K562 (cell line): ENCODE data around the gene HDLBP. TPM values are rescaled to one million over a fixed set of nuclear protein-coding genes. Genes with fewer than 3 reads are reported as not detected.

ENCODE experiments used
- CBX5 ChIP-seq: IDR thresholded peaks from 2 replicates; pipeline ENCODE4 v1.6.1; 2014; ENCODE audit warnings: low read depth, borderline replicate concordance
- CC2D1A ChIP-seq: fragments of 450-650 bp; IDR thresholded peaks from 2 replicates; pipeline ENCODE4 v1.6.1; 2017; ENCODE audit warnings: mild to moderate bottlenecking
- CCNT2 ChIP-seq: IDR thresholded peaks from 2 replicates; pipeline ENCODE4 v1.6.1; 2011; ENCODE audit warnings: borderline replicate concordance, low read depth, mild to moderate bottlenecking, moderate library complexity, mixed read lengths, low read length; ENCODE audit not compliant: insufficient read length; ENCODE audit errors: extremely low read depth
- CEBPB ChIP-seq: fragments of 450-650 bp; IDR thresholded peaks from 2 replicates; pipeline ENCODE4 v1.6.1; 2016; ENCODE audit warnings: missing genetic modification characterization, missing compliant biosample characterization
- E2F4 ChIP-seq: sonication (generic); formaldehyde crosslinking; IDR thresholded peaks from 2 replicates; pipeline ENCODE4 v1.8.0; 2022; ENCODE audit warnings: mild to moderate bottlenecking, low read depth, missing genetic modification reagents
- ELF4 ChIP-seq: fragments of 450-650 bp; formaldehyde crosslinking; IDR thresholded peaks from 2 replicates; pipeline ENCODE4 v1.4.0; 2022; ENCODE audit warnings: missing genetic modification characterization
- FUS ChIP-seq: fragments of 200-400 bp; formaldehyde crosslinking; optimal IDR thresholded peaks from 2 replicates; pipeline ENCODE3; 2017; ENCODE audit warnings: low read depth, low read length
- JUND ChIP-seq, 2 experiments: IDR thresholded peaks; 2 replicates in 1 of 2; 3 replicates in 1 of 2; pipeline ENCODE4 v1.6.1; 2011; ENCODE audit warnings: borderline replicate concordance in 2 of 2, low read depth in 2 of 2, low read length in 2 of 2, improper control_type of control experiment in 1 of 2, missing biosample characterization in 1 of 2, missing genetic modification characterization in 1 of 2, missing genetic modification reagents in 1 of 2
- KAT8 ChIP-seq: fragments of 450-650 bp; IDR thresholded peaks from 2 replicates; pipeline ENCODE4 v1.6.1; 2016; ENCODE audit warnings: low read depth, mild to moderate bottlenecking
- KDM1A ChIP-seq, 2 experiments: fragments of 450-650 bp; IDR thresholded peaks; 2 replicates each; pipeline ENCODE4 v1.6.1; 2016; ENCODE audit warnings: mild to moderate bottlenecking in 2 of 2
- NONO ChIP-seq, 2 experiments: fragments of 200-400 bp in 1 of 2; fragments of 450-650 bp in 1 of 2; formaldehyde crosslinking in 1 of 2; IDR thresholded peaks; 2 replicates each; pipeline ENCODE4 v1.6.1; 2017; ENCODE audit warnings: low read depth in 2 of 2, mild to moderate bottlenecking in 2 of 2, moderate library complexity in 2 of 2, low read length in 1 of 2
- NRF1 ChIP-seq, 2 experiments: fragments of 450-650 bp; IDR thresholded peaks in 1 of 2; conservative IDR thresholded peaks in 1 of 2; 2 replicates each; pipeline ENCODE4 v1.6.1; 2014; ENCODE audit warnings: mild to moderate bottlenecking in 2 of 2
- PHF21A ChIP-seq: fragments of 450-650 bp; IDR thresholded peaks from 2 replicates; pipeline ENCODE4 v1.6.1; 2017; ENCODE audit warnings: low read depth, borderline replicate concordance
- POLR2A ChIP-seq: fragments of 450-650 bp; conservative IDR thresholded peaks from 2 replicates; pipeline ENCODE4 v1.6.1; 2016
- RCOR1 ChIP-seq, 2 experiments: IDR thresholded peaks; 2 replicates each; pipeline ENCODE4 v1.6.1; 2012; ENCODE audit warnings: low read depth in 2 of 2, low read length in 2 of 2, borderline replicate concordance in 1 of 2, improper control_type of control experiment in 1 of 2
- SMAD4 ChIP-seq: fragments of 250-450 bp; sonication (Bioruptor Pico); conservative IDR thresholded peaks from 2 replicates; pipeline ENCODE4 v1.8.0; 2021; ENCODE audit warnings: inconsistent platforms, mild to moderate bottlenecking, moderate library complexity
- TCF7 ChIP-seq: sonication (generic); IDR thresholded peaks from 2 replicates; pipeline ENCODE4 v1.6.1; 2016; ENCODE audit warnings: antibody characterized with exemption, borderline replicate concordance
- polyA plus RNA-seq, 8 experiments: library from polyadenylated mRNA; depleted of rRNA in 4 of 8; stranded (reverse) in 5 of 8; unstranded in 3 of 8; fragments of >200 nt; fragmentation: Nextera tagmentation in 2 of 8; fragmentation: Illumina TruSeq in 1 of 8; extraction: Ambion mirVana in 2 of 8; extraction: Trizol in 1 of 8; gene quantifications; 2 replicates each; pipeline versions ENCODE4 v1.2.1 to v1.2.3, GENCODE V29; 2011 to 2014; ENCODE audit warnings: inconsistent platforms in 1 of 8, missing spikeins in 1 of 8
- total RNA-seq, 7 experiments: library from RNA; depleted of rRNA in 6 of 7; stranded (reverse); fragments of >200 nt in 6 of 7; fragmentation: Illumina TruSeq in 2 of 7; extraction: Trizol in 2 of 7; gene quantifications; 2 replicates each; pipeline versions ENCODE4 v1.2.1 to v1.2.3, GENCODE V29; 2011 to 2021; ENCODE audit warnings: low replicate concordance in 1 of 7
- TF ChIP-seq, protein P1 (sequence below), 2 experiments: fragments of 150-350 bp in 1 of 2; IDR thresholded peaks; 2 replicates each; pipeline ENCODE4 v1.6.1; 2012 to 2016; ENCODE audit warnings: low read depth in 2 of 2, low read length in 2 of 2, mild to moderate bottlenecking in 1 of 2, moderate library complexity in 1 of 2

The HDLBP gene
- total and polyA plus RNA-seq, 9 of the 15 experiments (the other 6 are each of a cell fraction or from before 2014, with no cell fraction given), result 24.4 to 378 (median 146) TPM

- TF ChIP-seq, protein P1, sequence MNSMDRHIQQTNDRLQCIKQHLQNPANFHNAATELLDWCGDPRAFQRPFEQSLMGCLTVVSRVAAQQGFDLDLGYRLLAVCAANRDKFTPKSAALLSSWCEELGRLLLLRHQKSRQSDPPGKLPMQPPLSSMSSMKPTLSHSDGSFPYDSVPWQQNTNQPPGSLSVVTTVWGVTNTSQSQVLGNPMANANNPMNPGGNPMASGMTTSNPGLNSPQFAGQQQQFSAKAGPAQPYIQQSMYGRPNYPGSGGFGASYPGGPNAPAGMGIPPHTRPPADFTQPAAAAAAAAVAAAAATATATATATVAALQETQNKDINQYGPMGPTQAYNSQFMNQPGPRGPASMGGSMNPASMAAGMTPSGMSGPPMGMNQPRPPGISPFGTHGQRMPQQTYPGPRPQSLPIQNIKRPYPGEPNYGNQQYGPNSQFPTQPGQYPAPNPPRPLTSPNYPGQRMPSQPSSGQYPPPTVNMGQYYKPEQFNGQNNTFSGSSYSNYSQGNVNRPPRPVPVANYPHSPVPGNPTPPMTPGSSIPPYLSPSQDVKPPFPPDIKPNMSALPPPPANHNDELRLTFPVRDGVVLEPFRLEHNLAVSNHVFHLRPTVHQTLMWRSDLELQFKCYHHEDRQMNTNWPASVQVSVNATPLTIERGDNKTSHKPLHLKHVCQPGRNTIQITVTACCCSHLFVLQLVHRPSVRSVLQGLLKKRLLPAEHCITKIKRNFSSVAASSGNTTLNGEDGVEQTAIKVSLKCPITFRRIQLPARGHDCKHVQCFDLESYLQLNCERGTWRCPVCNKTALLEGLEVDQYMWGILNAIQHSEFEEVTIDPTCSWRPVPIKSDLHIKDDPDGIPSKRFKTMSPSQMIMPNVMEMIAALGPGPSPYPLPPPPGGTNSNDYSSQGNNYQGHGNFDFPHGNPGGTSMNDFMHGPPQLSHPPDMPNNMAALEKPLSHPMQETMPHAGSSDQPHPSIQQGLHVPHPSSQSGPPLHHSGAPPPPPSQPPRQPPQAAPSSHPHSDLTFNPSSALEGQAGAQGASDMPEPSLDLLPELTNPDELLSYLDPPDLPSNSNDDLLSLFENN (IDR thresholded peaks at IDR 0.05; ENCODE audit: low read depth in 2 of 2, low read length in 2 of 2), result no peak
- peak; percentile 100 for TF ChIP-seq PHF21A
- TF ChIP-seq CBX5, result no peak
- TF ChIP-seq SMAD4 (CRISPR knock-in tag), result 0 out of 2 replicates have a peak, but pooled peaks have one; percentile 40
- peak; percentile 24 for TF ChIP-seq CCNT2
- no peak for TF ChIP-seq ELF4
- no peak for TF ChIP-seq CEBPB (tag)
- no peak for TF ChIP-seq FUS
- peak; percentile 73 to 99 for TF ChIP-seq RCOR1 (IDR thresholded peaks at IDR 0.05; ENCODE audit: borderline replicate concordance in 1 of 2, low read depth in 2 of 2, low read length in 2 of 2)
- peak in 1 of 2 experiments; percentile 48; a peak in 1 of 4 replicates for TF ChIP-seq NONO (IDR thresholded peaks at IDR 0.05; ENCODE audit: low read depth in 2 of 2, low read length in 1 of 2)
- no peak for TF ChIP-seq JUND (IDR thresholded peaks at IDR 0.05; ENCODE audit: borderline replicate concordance, low read depth, low read length)
- no peak for TF ChIP-seq JUND (tag; IDR thresholded peaks at IDR 0.05; ENCODE audit: borderline replicate concordance, low read depth, low read length)
- no peak for TF ChIP-seq CC2D1A
- no peak for TF ChIP-seq E2F4 (CRISPR knock-in tag)
- peak; percentile 83 to 86 for TF ChIP-seq NRF1 (conservative IDR thresholded peaks at IDR 0.05 in 1 of 2, IDR thresholded peaks at IDR 0.05 in 1 of 2)
- peak; percentile 86 to 89 for TF ChIP-seq KDM1A (IDR thresholded peaks at IDR 0.05)
- peak; percentile 67 for TF ChIP-seq POLR2A
- TF ChIP-seq TCF7, result no peak
- no peak for TF ChIP-seq KAT8
Observed at GRCh38 chr2:241355983-241356870, 40.8 kb upstream of the HDLBP start, which contains the start of gene FARP2 (continued).
